GM12865 (cell line): ENCODE data around the gene COL27A1.

Experiments used
- DNase-seq: peaks from one replicate; pipeline ENCODE4 v3.0.0; 2010; ENCODE audit warnings: low read depth
- H3K4me3 ChIP-seq: 2 replicates; pipeline ENCODE4 v1.5.1; 2011; ENCODE audit warnings: mild to moderate bottlenecking, low read depth, low read length, control low read depth
- CTCF ChIP-seq: IDR thresholded peaks from 2 replicates; pipeline ENCODE4 v1.5.1; 2011; ENCODE audit warnings: low read length, control low read depth, low read depth, inconsistent platforms; ENCODE audit not compliant: insufficient read depth; ENCODE audit errors: missing control alignments

COL27A1 gene

GRCh38 chr9:114169952-114170770 lies 14.8 kb downstream of the COL27A1 start:
- DNase-seq: no peak
- no peak overlapping the region for H3K4me3 ChIP-seq
- TF ChIP-seq CTCF: no peak

- DNase-seq: no peak
- H3K4me3 ChIP-seq: no peak overlapping the region
- no peak for TF ChIP-seq CTCF
Observed at GRCh38 chr9:114170771-114171461, 15.6 kb downstream of the COL27A1 start.

GRCh38 chr9:114171500-114171899 lies 16.2 kb downstream of the COL27A1 start:
- no peak overlapping the region for H3K4me3 ChIP-seq
- DNase-seq: no peak
- no peak for TF ChIP-seq CTCF

- TF ChIP-seq CTCF: no peak
- no peak for DNase-seq
- H3K4me3 ChIP-seq: no peak overlapping the region
Observed at GRCh38 chr9:114172981-114173833, 17.9 kb downstream of the COL27A1 start.

GRCh38 chr9:114174557-114174875 lies 19.2 kb downstream of the COL27A1 start:
- H3K4me3 ChIP-seq: no peak overlapping the region
- no peak for TF ChIP-seq CTCF
- DNase-seq: no peak

- DNase-seq: no peak
- no peak for TF ChIP-seq CTCF
- no peak overlapping the region for H3K4me3 ChIP-seq
Observed at GRCh38 chr9:114174876-114175771, 19.8 kb downstream of the COL27A1 start.
